GM12872 (cell line): ENCODE results near the gene SLC35D2.

Experiments
- TF ChIP-seq, protein P1 (sequence below): IDR thresholded peaks from 3 replicates; pipeline ENCODE4 v1.5.1; 2011; ENCODE audit warnings: low read depth, mild to moderate bottlenecking, low read length, moderate library complexity; ENCODE audit not compliant: insufficient read depth

SLC35D2 gene

DNA sequence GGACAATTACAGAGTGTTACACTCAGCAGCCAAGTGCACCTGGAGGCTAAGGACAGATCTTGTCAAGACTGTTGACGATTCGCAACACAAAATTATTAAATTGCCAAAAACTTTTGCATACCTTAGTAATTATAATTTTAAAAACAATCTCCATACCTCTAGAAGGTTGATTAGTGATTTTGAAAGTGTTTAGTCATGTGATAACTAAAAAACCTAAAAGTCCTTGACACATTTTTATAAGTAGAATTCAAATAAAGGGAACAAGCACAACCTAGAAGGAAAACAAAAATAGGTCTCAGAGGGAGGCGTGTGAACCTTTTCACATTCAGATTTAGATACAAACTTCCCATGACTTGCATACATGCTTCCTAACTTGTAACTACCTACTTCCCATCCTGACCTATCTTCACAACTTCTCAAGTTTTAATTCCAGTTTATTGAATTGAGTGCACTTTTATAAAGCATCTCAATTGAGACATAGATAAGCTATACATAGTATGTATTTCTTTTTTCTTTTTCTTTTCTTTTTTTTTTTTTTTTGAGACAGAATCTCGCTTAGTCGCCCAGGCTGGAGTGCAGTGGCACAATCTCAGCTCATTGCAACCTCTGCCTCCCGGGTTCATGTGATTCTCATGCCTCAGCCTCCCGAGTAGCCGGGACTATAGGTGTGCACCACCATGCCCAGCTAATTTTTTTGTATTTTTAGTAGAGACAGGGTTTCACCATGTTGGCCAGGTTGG is 28.8 kb upstream of the SLC35D2 start:
- TF ChIP-seq, protein P1, sequence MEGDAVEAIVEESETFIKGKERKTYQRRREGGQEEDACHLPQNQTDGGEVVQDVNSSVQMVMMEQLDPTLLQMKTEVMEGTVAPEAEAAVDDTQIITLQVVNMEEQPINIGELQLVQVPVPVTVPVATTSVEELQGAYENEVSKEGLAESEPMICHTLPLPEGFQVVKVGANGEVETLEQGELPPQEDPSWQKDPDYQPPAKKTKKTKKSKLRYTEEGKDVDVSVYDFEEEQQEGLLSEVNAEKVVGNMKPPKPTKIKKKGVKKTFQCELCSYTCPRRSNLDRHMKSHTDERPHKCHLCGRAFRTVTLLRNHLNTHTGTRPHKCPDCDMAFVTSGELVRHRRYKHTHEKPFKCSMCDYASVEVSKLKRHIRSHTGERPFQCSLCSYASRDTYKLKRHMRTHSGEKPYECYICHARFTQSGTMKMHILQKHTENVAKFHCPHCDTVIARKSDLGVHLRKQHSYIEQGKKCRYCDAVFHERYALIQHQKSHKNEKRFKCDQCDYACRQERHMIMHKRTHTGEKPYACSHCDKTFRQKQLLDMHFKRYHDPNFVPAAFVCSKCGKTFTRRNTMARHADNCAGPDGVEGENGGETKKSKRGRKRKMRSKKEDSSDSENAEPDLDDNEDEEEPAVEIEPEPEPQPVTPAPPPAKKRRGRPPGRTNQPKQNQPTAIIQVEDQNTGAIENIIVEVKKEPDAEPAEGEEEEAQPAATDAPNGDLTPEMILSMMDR: no peak

DNA sequence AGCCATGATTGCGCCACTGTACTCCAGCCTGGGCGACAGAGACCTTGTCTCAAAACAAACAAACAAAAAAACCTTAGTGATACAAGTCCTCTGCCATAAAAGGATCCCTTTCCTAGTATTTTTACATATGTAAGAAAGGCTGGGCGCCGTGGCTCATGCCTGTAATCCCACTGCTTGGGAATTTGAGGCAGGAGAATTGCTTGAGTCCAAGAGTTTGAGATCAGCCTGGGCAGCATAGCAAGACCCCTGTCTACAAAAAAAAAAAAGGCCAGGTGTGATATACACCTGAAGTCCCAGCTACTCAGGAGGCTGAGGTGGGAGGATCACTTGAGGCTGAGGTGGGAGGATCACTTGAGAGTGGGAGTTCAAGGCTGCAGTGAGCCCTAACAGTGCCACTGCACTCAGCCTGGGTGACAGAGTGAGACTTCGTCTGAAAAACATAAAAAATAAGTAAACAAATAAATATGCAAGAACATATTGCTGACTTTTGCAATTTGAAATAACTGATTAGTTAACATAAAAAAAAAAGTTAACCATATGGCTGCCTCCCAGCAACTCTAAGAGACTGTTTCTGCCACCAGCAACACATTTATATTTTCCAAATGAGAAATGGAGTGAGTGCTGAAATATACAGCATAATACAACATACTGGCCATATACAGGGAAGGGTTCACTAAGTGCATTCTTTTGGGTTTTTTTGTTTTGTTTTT is 27.8 kb upstream of the SLC35D2 start:
- TF ChIP-seq, protein P1: no peak

DNA sequence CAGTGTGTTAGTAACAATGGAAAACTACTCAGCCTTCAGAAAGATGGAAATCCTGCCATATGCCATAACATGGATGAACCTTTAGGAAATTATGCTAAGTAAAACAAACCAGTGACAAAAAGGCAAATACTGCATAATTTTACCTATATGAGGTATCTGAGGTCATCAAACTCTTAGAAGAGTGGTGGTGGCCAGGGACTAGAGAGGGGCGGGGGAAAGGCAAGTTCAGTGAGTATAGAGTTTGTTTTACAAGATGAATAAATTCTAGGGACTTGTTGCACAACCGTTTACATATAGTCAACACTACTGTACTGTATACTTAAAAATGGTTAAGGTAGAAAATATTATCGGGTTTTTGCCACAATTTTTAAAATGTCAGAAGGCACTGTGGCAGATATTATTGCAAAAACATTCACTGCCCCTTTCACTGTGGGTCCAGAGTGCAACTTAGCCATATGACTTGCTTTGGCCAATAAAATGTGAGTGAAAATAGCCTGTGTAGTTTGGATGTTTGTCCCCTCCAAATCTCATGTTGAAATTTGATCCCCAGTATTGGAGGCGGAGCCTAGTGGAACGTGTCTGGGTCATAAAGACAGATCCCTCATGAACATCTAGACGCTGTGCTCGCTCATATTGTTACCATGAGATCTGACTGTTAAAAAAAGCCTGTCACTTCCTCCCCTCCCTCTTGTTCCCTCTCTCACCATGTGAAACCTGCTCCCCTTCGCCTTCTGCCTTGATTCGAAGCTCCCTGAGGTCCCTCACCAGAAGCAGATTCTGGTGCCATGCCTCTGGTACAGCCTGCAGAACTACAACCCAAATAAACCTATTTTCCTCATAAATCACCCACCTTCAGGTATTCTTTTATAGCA is 25.1 kb upstream of the SLC35D2 start:
- TF ChIP-seq, protein P1: no peak

DNA sequence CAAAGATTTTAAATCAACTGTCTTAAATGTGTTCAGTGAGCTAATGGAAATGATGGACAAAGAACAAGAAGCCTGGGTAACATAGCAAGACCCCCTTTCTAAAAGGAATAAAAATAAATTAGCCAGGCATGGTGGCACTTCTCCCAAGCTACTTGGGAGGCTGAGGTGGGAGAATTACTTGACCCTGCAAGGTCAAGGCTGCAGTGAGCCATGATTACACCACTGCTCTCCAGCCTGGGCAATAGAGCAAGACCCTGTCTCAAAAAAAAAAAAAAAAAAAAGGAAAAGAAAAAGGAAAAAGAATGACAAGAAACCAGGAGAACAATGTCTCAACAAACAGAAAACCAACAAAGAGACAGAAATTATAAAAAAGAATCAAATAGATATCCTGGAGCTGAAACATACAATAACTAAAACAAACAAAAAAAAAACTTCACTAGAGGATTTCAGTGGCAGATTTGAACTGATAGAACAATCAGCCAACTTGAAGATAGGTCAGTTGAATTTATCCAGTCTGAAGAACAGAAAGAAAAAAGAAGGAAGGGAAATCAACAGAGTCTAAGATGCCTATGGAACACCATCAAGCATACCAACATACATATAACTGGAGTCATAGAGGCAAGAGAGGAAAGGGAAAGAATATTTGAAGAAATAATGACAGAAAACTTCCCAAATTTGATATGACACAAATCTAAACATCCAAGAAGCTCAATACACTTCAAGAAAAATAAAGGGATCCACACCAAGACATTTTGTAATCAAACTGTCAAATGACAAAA is 16.8 kb upstream of the SLC35D2 start:
- TF ChIP-seq, protein P1: no peak

DNA sequence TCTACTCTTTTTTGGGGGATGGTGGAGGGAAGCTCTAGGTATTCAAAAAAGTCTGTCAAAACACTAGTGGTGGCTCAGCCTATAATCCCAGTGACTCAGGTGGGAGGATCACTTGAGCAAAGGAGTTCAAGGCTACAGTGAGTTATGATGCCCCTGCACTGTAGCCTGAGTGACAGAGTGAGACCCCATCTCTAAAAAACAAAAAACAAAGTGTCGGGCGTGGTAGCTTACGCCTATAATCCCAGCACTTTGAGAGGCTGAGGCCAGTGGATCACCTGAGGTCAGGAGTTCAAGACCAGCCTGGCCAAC is 15.8 kb upstream of the SLC35D2 start:
- TF ChIP-seq, protein P1: no peak

DNA sequence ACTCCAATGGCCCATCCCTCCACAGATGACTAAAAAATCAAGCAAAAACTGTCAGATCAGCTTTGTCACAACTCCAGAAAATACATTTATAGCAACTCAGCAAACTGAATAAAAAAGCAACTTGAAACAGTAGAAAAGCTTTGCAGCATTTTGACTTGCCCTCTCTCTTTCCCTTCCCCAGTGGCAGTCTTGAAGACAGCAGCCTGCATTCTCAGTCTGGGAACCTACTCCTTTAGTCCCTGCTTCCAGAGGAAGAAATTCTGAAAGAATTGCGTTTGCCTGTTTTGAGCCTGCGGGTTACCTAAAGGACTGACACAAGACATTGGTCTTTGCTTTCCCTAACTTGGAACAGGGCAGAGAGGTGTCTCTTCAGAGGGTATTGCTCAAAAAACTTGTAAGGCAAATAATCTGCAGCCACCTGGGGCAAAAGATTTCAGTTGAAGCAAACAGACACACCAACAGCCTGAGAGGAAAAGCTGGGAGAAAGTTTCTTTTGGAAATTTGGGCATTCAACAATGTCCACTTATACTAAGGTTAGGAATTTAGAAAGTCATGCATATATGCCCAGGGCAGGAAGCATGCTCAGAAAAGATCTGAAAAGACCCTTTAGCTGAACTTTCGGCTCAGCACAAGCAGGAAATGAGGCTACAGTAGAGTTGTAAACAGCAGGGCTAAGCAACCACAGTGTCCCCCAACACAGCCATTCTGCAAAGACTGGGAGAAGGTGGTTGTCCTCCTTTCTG is 15.2 kb upstream of the SLC35D2 start:
- TF ChIP-seq, protein P1: no peak
